ENCODE data around the gene HIRIP3. TPM values are rescaled to one million over a fixed set of nuclear protein-coding genes. Genes with fewer than 3 reads are reported as not detected.

Gene HIRIP3
- total and polyA plus RNA-seq, 2 of the 13 experiments (the other 11 are each of a cell fraction or from before 2014, with no cell fraction given): 12.6 to 17.2 TPM

DNA sequence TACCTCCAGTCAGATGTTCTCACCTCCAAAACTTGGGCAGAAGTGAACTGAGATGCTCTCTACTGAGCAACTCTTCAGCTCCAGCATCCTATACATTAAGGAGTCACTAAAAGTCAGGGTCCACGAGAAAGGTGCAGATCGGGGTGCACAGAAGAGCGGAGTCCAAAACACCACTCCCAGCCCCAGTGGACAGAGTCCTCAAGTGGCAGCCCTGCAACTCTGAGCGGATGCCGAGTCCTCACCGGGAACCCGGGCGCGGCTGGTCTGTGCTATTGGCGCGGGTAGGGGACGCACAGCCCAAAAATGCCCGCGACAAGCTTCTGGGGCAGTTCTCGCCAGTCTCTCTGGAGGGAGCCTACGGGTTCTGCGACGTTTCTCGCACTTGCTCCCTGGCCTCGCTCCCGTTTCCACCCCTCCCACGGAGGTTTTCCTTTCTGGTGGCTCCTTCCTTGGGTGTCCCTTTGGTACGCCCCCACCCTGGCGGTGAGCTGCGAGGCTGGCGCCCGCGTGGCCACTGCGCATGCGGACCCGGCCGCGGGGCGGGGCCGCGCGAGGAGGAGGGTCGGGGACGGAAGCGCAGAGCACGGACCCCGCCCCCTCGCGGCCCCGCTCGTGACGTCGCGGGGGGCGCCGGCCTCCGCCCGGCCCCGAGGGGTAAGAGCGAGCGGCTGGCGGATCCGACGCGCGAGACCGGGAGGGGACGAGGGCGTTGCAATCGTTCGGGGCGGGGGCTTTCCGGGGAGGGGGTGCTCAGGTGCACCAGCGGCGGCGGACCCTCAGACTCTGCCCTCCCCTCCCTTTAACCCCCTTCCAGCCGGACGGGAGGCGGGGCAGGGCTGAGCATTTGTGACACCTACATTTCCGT, 33.7 kb downstream of the HIRIP3 start, which contains the start of gene TMEM219 (continued):
- peak; percentile 28 for TF ChIP-seq ZNF781 (CRISPR knock-in tag; IDR thresholded peaks at IDR 0.05; ENCODE audit: borderline replicate concordance, not compliant biosample characterization)
- TF ChIP-seq ZNF382 (CRISPR knock-in tag; IDR thresholded peaks at IDR 0.05; ENCODE audit: borderline replicate concordance): no peak
- TF ChIP-seq, protein P1, sequence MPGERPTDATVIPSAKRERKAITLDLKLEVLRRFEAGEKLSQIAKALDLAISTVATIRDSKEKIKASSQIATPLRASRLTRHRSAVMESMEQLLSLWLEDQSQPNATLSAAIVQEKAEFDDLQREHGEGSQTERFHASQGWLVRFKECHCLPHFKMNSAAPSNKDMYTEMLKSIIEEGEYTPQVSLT (CRISPR knock-in tag; IDR thresholded peaks at IDR 0.05; ENCODE audit: borderline replicate concordance, low read depth): no peak; the same call in 1 of the 2 replicates
- no peak for TF ChIP-seq MEIS1 (CRISPR knock-in tag; IDR thresholded peaks at IDR 0.05; ENCODE audit: borderline replicate concordance)
- 0 out of 2 replicates have a peak, but pooled peaks have one; percentile 78 for TF ChIP-seq ZBTB7A (CRISPR knock-in tag; IDR thresholded peaks at IDR 0.05)
- TF ChIP-seq SOX5 (CRISPR knock-in tag; IDR thresholded peaks at IDR 0.05; ENCODE audit: borderline replicate concordance): no peak
- peak; percentile 61 for TF ChIP-seq ZBTB7B (CRISPR knock-in tag; IDR thresholded peaks at IDR 0.05)
- TF ChIP-seq, protein P2, sequence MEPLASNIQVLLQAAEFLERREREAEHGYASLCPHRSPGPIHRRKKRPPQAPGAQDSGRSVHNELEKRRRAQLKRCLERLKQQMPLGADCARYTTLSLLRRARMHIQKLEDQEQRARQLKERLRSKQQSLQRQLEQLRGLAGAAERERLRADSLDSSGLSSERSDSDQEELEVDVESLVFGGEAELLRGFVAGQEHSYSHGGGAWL (CRISPR knock-in tag; IDR thresholded peaks at IDR 0.05): no peak; the same call in none of the 2 replicates
- no peak; the same call in 1 of the 2 replicates for TF ChIP-seq PITX1 (CRISPR knock-in tag; IDR thresholded peaks at IDR 0.05)
- TF ChIP-seq, protein P3, sequence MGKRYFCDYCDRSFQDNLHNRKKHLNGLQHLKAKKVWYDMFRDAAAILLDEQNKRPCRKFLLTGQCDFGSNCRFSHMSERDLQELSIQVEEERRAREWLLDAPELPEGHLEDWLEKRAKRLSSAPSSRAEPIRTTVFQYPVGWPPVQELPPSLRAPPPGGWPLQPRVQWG (CRISPR knock-in tag; IDR thresholded peaks at IDR 0.05; ENCODE audit: borderline replicate concordance, low read depth): no peak
- TF ChIP-seq GTF2F1 (IDR thresholded peaks at IDR 0.05; ENCODE audit: low read length): no peak
- TF ChIP-seq, protein P4, sequence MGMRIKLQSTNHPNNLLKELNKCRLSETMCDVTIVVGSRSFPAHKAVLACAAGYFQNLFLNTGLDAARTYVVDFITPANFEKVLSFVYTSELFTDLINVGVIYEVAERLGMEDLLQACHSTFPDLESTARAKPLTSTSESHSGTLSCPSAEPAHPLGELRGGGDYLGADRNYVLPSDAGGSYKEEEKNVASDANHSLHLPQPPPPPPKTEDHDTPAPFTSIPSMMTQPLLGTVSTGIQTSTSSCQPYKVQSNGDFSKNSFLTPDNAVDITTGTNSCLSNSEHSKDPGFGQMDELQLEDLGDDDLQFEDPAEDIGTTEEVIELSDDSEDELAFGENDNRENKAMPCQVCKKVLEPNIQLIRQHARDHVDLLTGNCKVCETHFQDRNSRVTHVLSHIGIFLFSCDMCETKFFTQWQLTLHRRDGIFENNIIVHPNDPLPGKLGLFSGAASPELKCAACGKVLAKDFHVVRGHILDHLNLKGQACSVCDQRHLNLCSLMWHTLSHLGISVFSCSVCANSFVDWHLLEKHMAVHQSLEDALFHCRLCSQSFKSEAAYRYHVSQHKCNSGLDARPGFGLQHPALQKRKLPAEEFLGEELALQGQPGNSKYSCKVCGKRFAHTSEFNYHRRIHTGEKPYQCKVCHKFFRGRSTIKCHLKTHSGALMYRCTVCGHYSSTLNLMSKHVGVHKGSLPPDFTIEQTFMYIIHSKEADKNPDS (CRISPR knock-in tag; IDR thresholded peaks at IDR 0.05): no peak
- TF ChIP-seq NR2C2 (CRISPR knock-in tag; IDR thresholded peaks at IDR 0.05; ENCODE audit: borderline replicate concordance): no peak; the same call in 1 of the 2 replicates
- TF ChIP-seq ZNF720 (CRISPR knock-in tag; IDR thresholded peaks at IDR 0.05): no peak
- TF ChIP-seq ZNF563 (CRISPR knock-in tag; IDR thresholded peaks at IDR 0.05): peak; percentile 86
- TF ChIP-seq, protein P5, sequence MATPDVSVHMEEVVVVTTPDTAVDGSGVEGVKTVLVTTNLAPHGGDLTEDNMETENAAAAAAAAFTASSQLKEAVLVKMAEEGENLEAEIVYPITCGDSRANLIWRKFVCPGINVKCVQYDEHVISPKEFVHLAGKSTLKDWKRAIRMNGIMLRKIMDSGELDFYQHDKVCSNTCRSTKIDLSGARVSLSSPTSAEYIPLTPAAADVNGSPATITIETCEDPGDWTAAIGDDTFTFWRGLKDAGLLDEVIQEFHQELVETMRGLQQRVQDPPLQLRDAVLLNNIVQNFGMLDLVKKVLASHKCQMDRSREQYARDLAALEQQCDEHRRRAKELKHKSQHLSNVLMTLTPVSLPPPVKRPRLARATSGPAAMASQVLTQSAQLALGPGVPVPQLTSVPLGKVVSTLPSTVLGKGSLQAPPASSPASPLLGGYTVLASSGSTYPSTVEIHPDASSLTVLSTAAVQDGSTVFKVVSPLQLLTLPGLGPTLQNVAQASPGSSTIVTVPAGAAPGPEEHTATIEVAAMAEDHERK (CRISPR knock-in tag; IDR thresholded peaks at IDR 0.05; ENCODE audit: low read depth): 0 out of 2 replicates have a peak, but pooled peaks have one; percentile 36
- TF ChIP-seq, protein P6, sequence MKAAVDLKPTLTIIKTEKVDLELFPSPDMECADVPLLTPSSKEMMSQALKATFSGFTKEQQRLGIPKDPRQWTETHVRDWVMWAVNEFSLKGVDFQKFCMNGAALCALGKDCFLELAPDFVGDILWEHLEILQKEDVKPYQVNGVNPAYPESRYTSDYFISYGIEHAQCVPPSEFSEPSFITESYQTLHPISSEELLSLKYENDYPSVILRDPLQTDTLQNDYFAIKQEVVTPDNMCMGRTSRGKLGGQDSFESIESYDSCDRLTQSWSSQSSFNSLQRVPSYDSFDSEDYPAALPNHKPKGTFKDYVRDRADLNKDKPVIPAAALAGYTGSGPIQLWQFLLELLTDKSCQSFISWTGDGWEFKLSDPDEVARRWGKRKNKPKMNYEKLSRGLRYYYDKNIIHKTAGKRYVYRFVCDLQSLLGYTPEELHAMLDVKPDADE (CRISPR knock-in tag; IDR thresholded peaks at IDR 0.05): no peak
- TF ChIP-seq, protein P7, sequence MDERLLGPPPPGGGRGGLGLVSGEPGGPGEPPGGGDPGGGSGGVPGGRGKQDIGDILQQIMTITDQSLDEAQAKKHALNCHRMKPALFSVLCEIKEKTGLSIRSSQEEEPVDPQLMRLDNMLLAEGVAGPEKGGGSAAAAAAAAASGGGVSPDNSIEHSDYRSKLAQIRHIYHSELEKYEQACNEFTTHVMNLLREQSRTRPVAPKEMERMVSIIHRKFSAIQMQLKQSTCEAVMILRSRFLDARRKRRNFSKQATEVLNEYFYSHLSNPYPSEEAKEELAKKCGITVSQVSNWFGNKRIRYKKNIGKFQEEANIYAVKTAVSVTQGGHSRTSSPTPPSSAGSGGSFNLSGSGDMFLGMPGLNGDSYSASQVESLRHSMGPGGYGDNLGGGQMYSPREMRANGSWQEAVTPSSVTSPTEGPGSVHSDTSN (CRISPR knock-in tag; IDR thresholded peaks at IDR 0.05): no peak
- peak; percentile 62 for TF ChIP-seq ZNF788 (CRISPR knock-in tag; IDR thresholded peaks at IDR 0.05; ENCODE audit: borderline replicate concordance)
- 0 out of 2 replicates have a peak, but pooled peaks have one; percentile 61 for TF ChIP-seq MAF1 (CRISPR knock-in tag; IDR thresholded peaks at IDR 0.05; ENCODE audit: borderline replicate concordance)
- TF ChIP-seq MLLT10 (CRISPR knock-in tag; IDR thresholded peaks at IDR 0.05): no peak

All from HepG2 (cell line).